Measurements from ENCODE around the gene KIAA1328. TPM values are rescaled to one million over a fixed set of nuclear protein-coding genes. Genes with fewer than 3 reads are reported as not detected.

The KIAA1328 gene
- total and polyA plus RNA-seq, 4 donors: 0.95 to 7.4 (median 2.9) TPM

DNA sequence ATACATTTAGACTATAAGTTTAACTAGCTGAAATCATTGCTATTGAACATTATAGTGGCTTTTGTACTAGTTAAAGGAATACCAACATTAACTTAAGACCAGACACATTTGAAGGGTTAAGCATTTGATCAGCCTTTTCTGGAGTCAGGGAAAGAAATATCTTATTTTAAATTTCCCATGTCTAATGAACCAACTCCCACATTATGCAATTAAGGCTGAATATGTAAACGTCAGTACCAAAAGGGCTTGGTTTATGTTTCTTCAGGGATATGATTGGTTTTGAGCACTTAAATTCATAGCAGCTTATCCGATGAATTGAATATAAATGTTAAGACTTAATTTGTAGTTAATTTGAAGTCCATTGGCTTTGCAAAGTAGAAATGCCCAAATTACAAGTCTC, 344.5 kb downstream of the KIAA1328 start:
- Histone ChIP-seq H3K4me3 (ENCODE audit: low read depth in 1 of 3, low read length in 3 of 3) (no peak overlapping the region), H3K27me3 (ENCODE audit: control insufficient read depth in 4 of 4, insufficient read depth in 4 of 4, low read length in 3 of 4) (no peaks in the 10 kb centered on the region), H3K4me1 (ENCODE audit: control insufficient read depth in 4 of 4, insufficient read depth in 4 of 4, low read length in 3 of 4) (no peaks in the 10 kb centered on the region), H3K27ac (ENCODE audit: low read depth in 1 of 2, low read length in 2 of 2) (no peak overlapping the region), H3K36me3 (ENCODE audit: control insufficient read depth in 4 of 4, insufficient read depth in 3 of 4, low read depth in 1 of 4, low read length in 3 of 4) (no peaks in the 10 kb centered on the region), H3K9ac (ENCODE audit: low read depth in 1 of 2, low read length in 2 of 2) (no peak overlapping the region), H3K9me3 (ENCODE audit: control insufficient read depth in 4 of 4, low read length in 3 of 4) (no peaks in the 10 kb centered on the region)
- DNase-seq (ENCODE audit: low spot score): no peak
- TF ChIP-seq SP1 (IDR thresholded peaks at IDR 0.05) (no peak), CTCF (IDR thresholded peaks at IDR 0.05; ENCODE audit: low read depth, low read length, missing input control) (no peak), FOXA1 (IDR thresholded peaks at IDR 0.05) (no peak), ATF3 (IDR thresholded peaks at IDR 0.05) (no peak)
- WGBS: 95% methylated on average over 2 of the region's 2 CpGs

DNA sequence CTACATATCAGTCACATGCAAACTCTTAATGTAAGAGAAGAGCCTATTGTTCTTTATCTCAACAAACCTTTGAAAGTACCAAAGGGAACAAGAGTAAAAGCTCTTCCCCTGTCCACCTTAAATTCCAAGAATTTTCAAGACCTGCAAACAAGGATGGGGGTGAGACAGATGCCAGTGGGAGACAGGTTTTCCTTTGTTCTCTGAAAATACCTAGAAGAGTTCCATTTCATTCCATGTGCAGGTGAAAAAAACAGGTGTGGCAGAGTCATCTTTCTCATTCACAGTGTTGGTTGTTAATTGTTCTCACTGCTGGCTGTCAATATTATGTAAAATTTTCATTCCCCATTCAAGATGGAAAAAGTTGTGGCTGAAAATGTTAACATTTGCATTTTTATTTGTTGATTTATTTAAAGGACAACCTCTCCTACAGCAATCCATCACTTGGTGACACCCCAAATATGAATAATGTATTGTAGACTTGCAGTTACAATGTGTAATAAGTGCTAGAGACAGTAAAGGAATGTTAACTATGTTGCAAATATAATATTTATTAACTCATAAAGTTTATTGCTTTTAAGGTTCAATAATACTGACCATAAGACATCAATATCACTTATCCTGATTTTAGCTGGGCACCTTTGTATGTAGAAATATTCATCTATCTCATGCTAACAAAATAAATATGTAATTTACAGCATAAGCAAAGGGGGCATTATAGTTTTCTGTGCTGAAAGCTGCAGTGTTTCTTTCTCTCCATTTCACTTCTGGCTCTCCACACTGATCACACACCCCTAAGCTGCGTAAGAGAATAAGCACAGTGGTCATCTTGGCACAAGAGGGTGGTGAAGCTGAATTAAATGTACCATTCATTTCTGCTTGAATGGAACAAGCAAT, 347.0 kb downstream of the KIAA1328 start:
- no peak for TF ChIP-seq SP1 (IDR thresholded peaks at IDR 0.05)
- TF ChIP-seq CTCF (IDR thresholded peaks at IDR 0.05; ENCODE audit: low read depth, low read length, missing input control): no peak
- no peak for TF ChIP-seq HNF4A (conservative IDR thresholded peaks at IDR 0.05)
- TF ChIP-seq TAF1 (conservative IDR thresholded peaks at IDR 0.05): no peak
- TF ChIP-seq JUND (IDR thresholded peaks at IDR 0.05): no peak
- no peak for TF ChIP-seq HNF4G (IDR thresholded peaks at IDR 0.05)
- no peak for TF ChIP-seq ATF3 (IDR thresholded peaks at IDR 0.05)
- TF ChIP-seq, protein P1, sequence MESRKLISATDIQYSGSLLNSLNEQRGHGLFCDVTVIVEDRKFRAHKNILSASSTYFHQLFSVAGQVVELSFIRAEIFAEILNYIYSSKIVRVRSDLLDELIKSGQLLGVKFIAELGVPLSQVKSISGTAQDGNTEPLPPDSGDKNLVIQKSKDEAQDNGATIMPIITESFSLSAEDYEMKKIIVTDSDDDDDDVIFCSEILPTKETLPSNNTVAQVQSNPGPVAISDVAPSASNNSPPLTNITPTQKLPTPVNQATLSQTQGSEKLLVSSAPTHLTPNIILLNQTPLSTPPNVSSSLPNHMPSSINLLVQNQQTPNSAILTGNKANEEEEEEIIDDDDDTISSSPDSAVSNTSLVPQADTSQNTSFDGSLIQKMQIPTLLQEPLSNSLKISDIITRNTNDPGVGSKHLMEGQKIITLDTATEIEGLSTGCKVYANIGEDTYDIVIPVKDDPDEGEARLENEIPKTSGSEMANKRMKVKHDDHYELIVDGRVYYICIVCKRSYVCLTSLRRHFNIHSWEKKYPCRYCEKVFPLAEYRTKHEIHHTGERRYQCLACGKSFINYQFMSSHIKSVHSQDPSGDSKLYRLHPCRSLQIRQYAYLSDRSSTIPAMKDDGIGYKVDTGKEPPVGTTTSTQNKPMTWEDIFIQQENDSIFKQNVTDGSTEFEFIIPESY (IDR thresholded peaks at IDR 0.05): no peak
- Histone ChIP-seq H3K27me3 (ENCODE audit: control insufficient read depth in 4 of 4, insufficient read depth in 4 of 4, low read length in 3 of 4) (no peaks in the 10 kb centered on the region), H3K9ac (ENCODE audit: low read depth in 1 of 2, low read length in 2 of 2) (no peak overlapping the region), H3K4me1 (ENCODE audit: control insufficient read depth in 4 of 4, insufficient read depth in 4 of 4, low read length in 3 of 4) (no peaks in the 10 kb centered on the region), H3K9me3 (ENCODE audit: control insufficient read depth in 4 of 4, low read length in 3 of 4) (no peaks in the 10 kb centered on the region), H3K27ac (ENCODE audit: low read depth in 1 of 2, low read length in 2 of 2) (no peak overlapping the region), H3K4me3 (ENCODE audit: low read depth in 1 of 3, low read length in 3 of 3) (no peak overlapping the region), H3K36me3 (ENCODE audit: control insufficient read depth in 4 of 4, insufficient read depth in 3 of 4, low read depth in 1 of 4, low read length in 3 of 4) (no peaks in the 10 kb centered on the region)
- WGBS: 98% methylated on average over 1 of the region's 1 CpG
- no peak for DNase-seq (ENCODE audit: low spot score)
